GM12878 (cell line): ENCODE results near the gene C11orf98. TPM values are rescaled to one million over a fixed set of nuclear protein-coding genes. Genes with fewer than 3 reads are reported as not detected.

Experiments
- ATF2 ChIP-seq: IDR thresholded peaks from 2 replicates; pipeline ENCODE4 v1.6.1; 2012; ENCODE audit warnings: low read length, inconsistent platforms
- CHD4 ChIP-seq: fragments of 200-600 bp; sonication (generic); IDR thresholded peaks from 2 replicates; pipeline ENCODE4 v1.6.1; 2016; ENCODE audit warnings: mild to moderate bottlenecking
- CREB1 ChIP-seq: IDR thresholded peaks from 2 replicates; pipeline ENCODE4 v1.6.1; 2012; ENCODE audit warnings: low read depth, mild to moderate bottlenecking, inconsistent platforms
- E4F1 ChIP-seq: fragments of 450-650 bp; IDR thresholded peaks from 2 replicates; pipeline ENCODE4 v1.6.1; 2018; ENCODE audit warnings: borderline replicate concordance, mild to moderate bottlenecking; ENCODE audit not compliant: partially characterized antibody
- IRF5 ChIP-seq: fragments of 450-650 bp; IDR thresholded peaks from 2 replicates; pipeline ENCODE4 v1.6.1; 2017; ENCODE audit warnings: borderline replicate concordance
- MEF2A ChIP-seq: IDR thresholded peaks from 2 replicates; pipeline ENCODE4 v1.6.1; 2011; ENCODE audit warnings: low read depth, mild to moderate bottlenecking, low read length, moderate library complexity; ENCODE audit not compliant: insufficient read depth
- POU2F2 ChIP-seq: IDR thresholded peaks from 3 replicates; pipeline ENCODE4 v1.6.1; 2011; ENCODE audit warnings: low read depth, mild to moderate bottlenecking, low read length, borderline replicate concordance
- PRDM15 ChIP-seq: fragments of 450-650 bp; formaldehyde crosslinking; IDR thresholded peaks from 2 replicates; pipeline ENCODE4 v1.4.0; 2020; ENCODE audit warnings: mild to moderate bottlenecking, moderate library complexity
- SMARCA5 ChIP-seq: fragments of 450-650 bp; IDR thresholded peaks from 2 replicates; pipeline ENCODE4 v1.6.1; 2017; ENCODE audit warnings: mild to moderate bottlenecking
- SPI1 ChIP-seq: IDR thresholded peaks from 2 replicates; pipeline ENCODE4 v1.6.1; 2011; ENCODE audit warnings: low read depth, mild to moderate bottlenecking, low read length, moderate library complexity, borderline replicate concordance; ENCODE audit not compliant: insufficient read depth
- SREBF2 ChIP-seq: IDR thresholded peaks from 2 replicates; pipeline ENCODE4 v1.6.1; 2012; ENCODE audit warnings: mild to moderate bottlenecking, low read length
- TCF12 ChIP-seq: IDR thresholded peaks from 2 replicates; pipeline ENCODE4 v1.6.1; 2011; ENCODE audit warnings: low read depth, mild to moderate bottlenecking, low read length
- YY1 ChIP-seq: IDR thresholded peaks from 2 replicates; pipeline ENCODE4 v1.6.1; 2011; ENCODE audit warnings: low read depth, mild to moderate bottlenecking, low read length
- ZNF622 ChIP-seq: fragments of 450-650 bp; IDR thresholded peaks from 2 replicates; pipeline ENCODE4 v1.6.1; 2017; ENCODE audit warnings: mild to moderate bottlenecking, inconsistent platforms
- ZSCAN29 ChIP-seq: fragments of 450-650 bp; IDR thresholded peaks from 2 replicates; pipeline ENCODE4 v1.6.1; 2017; ENCODE audit warnings: mild to moderate bottlenecking, moderate library complexity
- polyA plus RNA-seq, 11 experiments: library from polyadenylated mRNA; depleted of rRNA in 4 of 11; unstranded in 6 of 11; stranded (reverse) in 5 of 11; fragments of >200 nt; fragmentation: Nextera tagmentation in 4 of 11; fragmentation: Illumina TruSeq in 1 of 11; extraction: Ambion mirVana in 4 of 11; extraction: Trizol in 1 of 11; gene quantifications; 1 replicate in 1 of 11; 2 replicates in 10 of 11; pipeline versions ENCODE4 v1.2.1 to v1.2.3, GENCODE V29; 2011 to 2016; ENCODE audit warnings: inconsistent platforms in 2 of 11, missing spikeins in 2 of 11, low read depth in 1 of 11
- total RNA-seq, 4 experiments: library from RNA; depleted of rRNA in 3 of 4; stranded (reverse); fragments of >200 nt in 3 of 4; fragmentation: Illumina TruSeq in 1 of 4; extraction: Trizol in 1 of 4; gene quantifications; 2 replicates each; pipeline versions ENCODE4 v1.2.1 to v1.2.3, GENCODE V29; 2013 to 2021
- TF ChIP-seq, protein P1 (sequence below): fragments of 450-650 bp; IDR thresholded peaks from 2 replicates; pipeline ENCODE4 v1.6.1; 2014; ENCODE audit warnings: mild to moderate bottlenecking
- TF ChIP-seq, protein P2 (sequence below): fragments of 450-650 bp; conservative IDR thresholded peaks from 2 replicates; pipeline ENCODE4 v1.6.1; 2017; ENCODE audit warnings: mild to moderate bottlenecking, moderate library complexity

C11orf98 gene
- total and polyA plus RNA-seq, 10 of the 15 experiments (the other 5 are each of a cell fraction or from before 2014, with no cell fraction given), result 62.5 to 270 (median 162) TPM

DNA sequence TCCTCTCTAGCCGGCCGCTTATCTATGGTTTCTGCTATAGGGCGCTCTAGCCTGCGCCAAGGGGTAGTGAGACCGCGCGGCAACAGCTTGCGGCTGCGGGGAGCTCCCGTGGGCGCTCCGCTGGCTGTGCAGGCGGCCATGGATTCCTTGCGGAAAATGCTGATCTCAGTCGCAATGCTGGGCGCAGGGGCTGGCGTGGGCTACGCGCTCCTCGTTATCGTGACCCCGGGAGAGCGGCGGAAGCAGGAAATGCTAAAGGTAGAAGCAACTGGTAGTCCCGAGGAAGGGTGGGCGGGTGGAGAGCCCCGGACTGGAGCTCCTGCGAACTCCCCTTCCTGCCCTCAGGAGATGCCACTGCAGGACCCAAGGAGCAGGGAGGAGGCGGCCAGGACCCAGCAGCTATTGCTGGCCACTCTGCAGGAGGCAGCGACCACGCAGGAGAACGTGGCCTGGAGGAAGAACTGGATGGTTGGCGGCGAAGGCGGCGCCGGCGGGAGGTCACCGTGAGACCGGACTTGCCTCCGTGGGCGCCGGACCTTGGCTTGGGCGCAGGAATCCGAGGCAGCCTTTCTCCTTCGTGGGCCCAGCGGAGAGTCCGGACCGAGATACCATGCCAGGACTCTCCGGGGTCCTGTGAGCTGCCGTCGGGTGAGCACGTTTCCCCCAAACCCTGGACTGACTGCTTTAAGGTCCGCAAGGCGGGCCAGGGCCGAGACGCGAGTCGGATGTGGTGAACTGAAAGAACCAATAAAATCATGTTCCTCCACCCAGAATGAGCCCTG is 6.8 kb upstream of the C11orf98 start, which contains the start of the genes LBHD1 and UQCC3 (continued):
- TF ChIP-seq E4F1 (peak; percentile 44), MEF2A (peak; percentile 56; the same call in 1 of the 2 replicates), CREB1 (peak; percentile 10; the same call in 1 of the 2 replicates), YY1 (peak; percentile 89), POU2F2 (peak; percentile 72; the same call in 2 of the 3 replicates), IRF5 (no peak), TCF12 (peak; percentile 72; the same call in 1 of the 2 replicates), PRDM15 (no peak), CHD4 (no peak), ZNF622 (no peak), SREBF2 (no peak), ZSCAN29 (no peak), SMARCA5 (no peak), SPI1 (no peak), ATF2 (no peak)
- TF ChIP-seq, protein P1, sequence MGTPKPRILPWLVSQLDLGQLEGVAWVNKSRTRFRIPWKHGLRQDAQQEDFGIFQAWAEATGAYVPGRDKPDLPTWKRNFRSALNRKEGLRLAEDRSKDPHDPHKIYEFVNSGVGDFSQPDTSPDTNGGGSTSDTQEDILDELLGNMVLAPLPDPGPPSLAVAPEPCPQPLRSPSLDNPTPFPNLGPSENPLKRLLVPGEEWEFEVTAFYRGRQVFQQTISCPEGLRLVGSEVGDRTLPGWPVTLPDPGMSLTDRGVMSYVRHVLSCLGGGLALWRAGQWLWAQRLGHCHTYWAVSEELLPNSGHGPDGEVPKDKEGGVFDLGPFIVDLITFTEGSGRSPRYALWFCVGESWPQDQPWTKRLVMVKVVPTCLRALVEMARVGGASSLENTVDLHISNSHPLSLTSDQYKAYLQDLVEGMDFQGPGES, result no peak
- TF ChIP-seq, protein P2, sequence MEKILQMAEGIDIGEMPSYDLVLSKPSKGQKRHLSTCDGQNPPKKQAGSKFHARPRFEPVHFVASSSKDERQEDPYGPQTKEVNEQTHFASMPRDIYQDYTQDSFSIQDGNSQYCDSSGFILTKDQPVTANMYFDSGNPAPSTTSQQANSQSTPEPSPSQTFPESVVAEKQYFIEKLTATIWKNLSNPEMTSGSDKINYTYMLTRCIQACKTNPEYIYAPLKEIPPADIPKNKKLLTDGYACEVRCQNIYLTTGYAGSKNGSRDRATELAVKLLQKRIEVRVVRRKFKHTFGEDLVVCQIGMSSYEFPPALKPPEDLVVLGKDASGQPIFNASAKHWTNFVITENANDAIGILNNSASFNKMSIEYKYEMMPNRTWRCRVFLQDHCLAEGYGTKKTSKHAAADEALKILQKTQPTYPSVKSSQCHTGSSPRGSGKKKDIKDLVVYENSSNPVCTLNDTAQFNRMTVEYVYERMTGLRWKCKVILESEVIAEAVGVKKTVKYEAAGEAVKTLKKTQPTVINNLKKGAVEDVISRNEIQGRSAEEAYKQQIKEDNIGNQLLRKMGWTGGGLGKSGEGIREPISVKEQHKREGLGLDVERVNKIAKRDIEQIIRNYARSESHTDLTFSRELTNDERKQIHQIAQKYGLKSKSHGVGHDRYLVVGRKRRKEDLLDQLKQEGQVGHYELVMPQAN, result peak; percentile 62
